HepG2 (cell line): ENCODE results near the gene SPTBN4. TPM values are rescaled to one million over a fixed set of nuclear protein-coding genes. Genes with fewer than 3 reads are reported as not detected.

ENCODE experiments used
- BATF2 ChIP-seq: sonication (generic); formaldehyde crosslinking; IDR thresholded peaks from 2 replicates; pipeline ENCODE4 v1.8.0; 2022; ENCODE audit warnings: mild to moderate bottlenecking, missing genetic modification reagents, moderate library complexity
- CEBPG ChIP-seq: IDR thresholded peaks from 2 replicates; pipeline ENCODE4 v1.6.1; 2016
- CREM ChIP-seq, 2 experiments: sonication (generic) in 1 of 2; formaldehyde crosslinking in 1 of 2; IDR thresholded peaks; 2 replicates each; pipeline versions ENCODE4 v1.4.0 to v1.6.1; 2016 to 2020; ENCODE audit warnings: antibody characterized with exemption in 1 of 2, mild to moderate bottlenecking in 1 of 2, missing genetic modification reagents in 1 of 2
- DNMT3B ChIP-seq: conservative IDR thresholded peaks from 2 replicates; pipeline ENCODE4 v1.6.1; 2016; ENCODE audit warnings: missing biosample characterization, control low read depth
- GTF2F1 ChIP-seq: fragments of 150-350 bp; IDR thresholded peaks from 2 replicates; pipeline ENCODE4 v1.6.1; 2014; ENCODE audit warnings: low read length
- NR0B2 ChIP-seq: sonication (generic); formaldehyde crosslinking; IDR thresholded peaks from 2 replicates; pipeline ENCODE4 v1.4.0; 2020; ENCODE audit warnings: mild to moderate bottlenecking, missing genetic modification reagents
- PCBP2 ChIP-seq: fragments of 200-400 bp; formaldehyde crosslinking; optimal IDR thresholded peaks from 2 replicates; pipeline ENCODE3; 2018; ENCODE audit warnings: low read length, low read depth; ENCODE audit not compliant: poor library complexity, severe bottlenecking
- REXO4 ChIP-seq: sonication (generic); formaldehyde crosslinking; IDR thresholded peaks from 2 replicates; pipeline ENCODE4 v1.8.0; 2022; ENCODE audit warnings: missing genetic modification reagents, mild to moderate bottlenecking, borderline replicate concordance
- RNF219 ChIP-seq: sonication (generic); formaldehyde crosslinking; IDR thresholded peaks from 2 replicates; pipeline ENCODE4 v1.5.0; 2020; ENCODE audit warnings: mild to moderate bottlenecking, missing genetic modification reagents
- SYNCRIP ChIP-seq: fragments of 200-400 bp; formaldehyde crosslinking; IDR thresholded peaks from 2 replicates; pipeline ENCODE4 v1.6.1; 2018; ENCODE audit warnings: mild to moderate bottlenecking, low read depth, low read length; ENCODE audit not compliant: insufficient read depth
- ZBTB25 ChIP-seq: IDR thresholded peaks from 2 replicates; pipeline ENCODE4 v1.6.1; 2018; ENCODE audit warnings: missing genetic modification reagents
- ZFP37 ChIP-seq: sonication (generic); formaldehyde crosslinking; IDR thresholded peaks from 2 replicates; pipeline ENCODE4 v1.4.0; 2020; ENCODE audit warnings: missing genetic modification reagents, borderline replicate concordance
- ZMYM2 ChIP-seq: sonication (generic); formaldehyde crosslinking; IDR thresholded peaks from 2 replicates; pipeline ENCODE4 v1.8.0; 2022; ENCODE audit warnings: mild to moderate bottlenecking, missing genetic modification reagents
- ZNF318 ChIP-seq: sonication (generic); formaldehyde crosslinking; IDR thresholded peaks from 2 replicates; pipeline ENCODE4 v1.4.0; 2020; ENCODE audit warnings: mild to moderate bottlenecking, missing genetic modification reagents
- ZNF547 ChIP-seq: sonication (generic); formaldehyde crosslinking; IDR thresholded peaks from 2 replicates; pipeline ENCODE4 v1.5.1; 2020; ENCODE audit warnings: mild to moderate bottlenecking, missing genetic modification reagents
- ZNF891 ChIP-seq: sonication (generic); formaldehyde crosslinking; IDR thresholded peaks from 2 replicates; pipeline ENCODE4 v1.5.0; 2020; ENCODE audit warnings: mild to moderate bottlenecking, missing genetic modification reagents
- ZSCAN25 ChIP-seq: sonication (generic); formaldehyde crosslinking; IDR thresholded peaks from 2 replicates; pipeline ENCODE4 v1.8.0; 2022; ENCODE audit warnings: mild to moderate bottlenecking, missing genetic modification reagents
- polyA plus RNA-seq, 8 experiments: library from polyadenylated mRNA; depleted of rRNA in 3 of 8; stranded (reverse) in 7 of 8; unstranded in 1 of 8; fragments of >200 nt; fragmentation: Illumina TruSeq in 4 of 8; extraction: Trizol in 4 of 8; gene quantifications; 2 replicates each; pipeline versions ENCODE4 v1.2.1 to v1.2.3, GENCODE V29; 2011 to 2016; ENCODE audit warnings: low read depth in 4 of 8, missing spikeins in 1 of 8, mixed read lengths in 1 of 8; ENCODE audit not compliant: insufficient read depth in 1 of 8
- total RNA-seq, 5 experiments: library from RNA; depleted of rRNA; stranded (reverse); fragments of >200 nt; fragmentation: Illumina TruSeq; extraction: Trizol; gene quantifications; 2 replicates each; pipeline ENCODE4 v1.2.3, GENCODE V29; 2016; ENCODE audit warnings: low read depth in 1 of 5

SPTBN4 gene
- total and polyA plus RNA-seq, 2 of the 13 experiments (the other 11 are each of a cell fraction or from before 2014, with no cell fraction given): 0.11 TPM

GRCh38 chr19:40465025-40465556, 1.7 kb upstream of the SPTBN4 start (continued):
- TF ChIP-seq BATF2 (CRISPR knock-in tag): no peak
- TF ChIP-seq REXO4: no peak
- TF ChIP-seq ZNF318: no peak
- TF ChIP-seq ZNF891 (CRISPR knock-in tag): peak; percentile 59; the same call in 1 of the 2 replicates
- no peak for TF ChIP-seq PCBP2
- TF ChIP-seq CEBPG (CRISPR knock-in tag): peak; percentile 59
- TF ChIP-seq ZNF547 (CRISPR knock-in tag): no peak
- no peak for TF ChIP-seq DNMT3B (CRISPR knock-in tag)
- TF ChIP-seq ZBTB25: 0 out of 2 replicates have a peak, but pooled peaks have one; percentile 11
- TF ChIP-seq NR0B2: peak; percentile 36; the same call in 1 of the 2 replicates
- no peak for TF ChIP-seq RNF219
- TF ChIP-seq ZFP37 (CRISPR knock-in tag): no peak
- TF ChIP-seq CREM (IDR thresholded peaks at IDR 0.05): 0 out of 2 replicates have a peak, but pooled peaks have one; percentile 1
- TF ChIP-seq CREM (CRISPR knock-in tag; IDR thresholded peaks at IDR 0.05): no peak
- no peak for TF ChIP-seq SYNCRIP
- no peak for TF ChIP-seq ZSCAN25 (CRISPR knock-in tag)
- TF ChIP-seq GTF2F1: no peak
- peak; percentile 51; the same call in 1 of the 2 replicates for TF ChIP-seq ZMYM2
